ENCODE results near the gene MRO. TPM values are rescaled to one million over a fixed set of nuclear protein-coding genes. Genes with fewer than 3 reads are reported as not detected.

Gene MRO
- 0.82 and 2.0 TPM in 2 replicates for total RNA-seq

DNA sequence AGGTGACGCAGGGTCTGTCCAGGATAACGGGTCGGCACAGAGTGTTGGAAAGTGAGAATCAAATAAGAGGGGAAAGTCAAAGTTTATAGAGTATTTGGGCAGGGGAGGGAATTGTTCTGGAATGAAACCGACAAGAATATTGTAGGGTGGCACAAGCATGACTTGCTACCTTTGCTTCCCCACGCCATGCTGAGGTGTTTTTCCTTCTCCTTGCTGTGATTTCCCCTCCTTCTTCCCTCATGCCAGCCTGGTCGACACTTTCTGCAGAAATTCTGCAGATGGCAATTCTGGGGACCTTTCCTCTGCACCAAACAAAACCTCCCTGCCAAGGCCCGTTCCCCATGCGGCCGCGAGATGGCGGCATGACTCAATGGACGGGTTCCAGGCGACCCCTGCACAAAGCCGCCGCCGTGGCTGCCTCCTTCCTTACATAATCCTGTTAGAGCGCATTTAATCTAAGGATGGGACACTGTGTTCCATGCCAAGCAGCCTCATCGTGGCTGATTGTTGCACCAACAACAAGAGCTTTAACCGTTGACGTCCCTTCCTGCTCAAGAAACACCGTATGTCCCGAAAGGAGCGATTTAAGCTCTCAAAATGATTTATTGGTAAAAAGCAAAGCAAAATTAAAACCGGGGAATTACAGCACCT, at the start of gene MRO:
Gene MRO (minus strand): TSS at position 289 of the 651 bp plus-strand sequence. CDS start 10,616 bp downstream, outside the sequence.

Other genes starting within 250 kb of the MRO start
- gene ME2, start 59.1 kb upstream of the MRO start, total RNA-seq: 15.7 and 18.9 TPM in 2 replicates
- 7.7 and 8.8 TPM in 2 replicates for gene ELAC1, start 148.0 kb upstream of the MRO start, total RNA-seq
- 50.2 and 65.1 TPM in 2 replicates for gene SMAD4, start 210.2 kb upstream of the MRO start, total RNA-seq